Bone marrow (tissue), 2 donors: ENCODE data around the gene PPP2CA.
A peak's percentile ranks its signal among the peaks of the same experiment; 100 is the strongest.
"Not testable (repeated sequence)": the region's sequence is repeated elsewhere in the genome, so short reads cannot be mapped to it uniquely, and the experiment has no call there.

ENCODE experiments used
- DNase-seq, 2 donors: peaks; one replicate each; lab custom pipeline; 2025; lab: John Stamatoyannopoulos, UW

Gene PPP2CA

GRCh38 chr5:134245101-134245604 is 19.3 kb upstream of the PPP2CA start:
- no peak for DNase-seq

DNA sequence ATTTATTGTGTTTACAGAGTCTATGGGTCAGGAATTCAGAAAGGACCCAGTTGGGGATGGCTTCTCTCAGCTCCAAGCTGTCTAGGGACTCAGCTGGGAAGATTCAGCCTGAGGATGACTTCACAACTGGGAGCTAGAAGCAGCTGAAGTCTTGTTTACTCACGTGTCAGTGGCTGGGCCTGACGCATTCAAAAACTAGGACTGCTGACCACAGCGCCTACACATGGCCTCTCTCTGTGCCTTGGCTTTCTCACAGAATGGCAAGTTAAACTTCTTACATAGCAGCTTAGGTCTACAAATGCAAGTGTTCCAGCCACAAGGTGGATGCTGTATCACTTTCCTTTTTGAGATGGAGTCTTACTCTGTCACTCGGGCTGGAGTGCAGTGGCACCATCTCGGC is 16.3 kb upstream of the PPP2CA start:
- DNase-seq: no peak

GRCh38 chr5:134240421-134240962 is 14.6 kb upstream of the PPP2CA start:
- peak in 1 of 2 donors; percentile 16 for DNase-seq

GRCh38 chr5:134236820-134237219 is 10.9 kb upstream of the PPP2CA start:
- no peak for DNase-seq

DNA sequence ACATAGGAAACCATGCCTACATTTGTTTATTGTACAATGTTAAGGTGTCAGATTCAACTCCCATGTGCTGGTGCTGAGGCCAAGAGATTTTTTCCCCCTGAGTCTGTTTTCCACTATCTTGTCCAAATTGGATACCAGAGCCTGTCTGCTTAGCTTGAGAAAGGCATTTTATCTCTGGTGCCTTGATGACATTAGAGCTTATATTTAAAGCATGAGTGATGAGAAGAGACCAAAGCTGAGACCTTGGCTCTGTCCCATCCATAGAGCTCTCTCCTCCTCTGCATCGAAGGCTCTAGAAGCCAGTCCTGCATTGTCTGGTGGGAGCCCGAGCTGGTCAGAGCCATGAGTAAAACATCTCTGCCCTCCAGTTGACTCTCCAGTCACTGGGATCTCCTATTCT is 10.4 kb upstream of the PPP2CA start:
- no peak for DNase-seq

- DNase-seq: no peak
Observed at GRCh38 chr5:134228624-134229023, 2.8 kb upstream of the PPP2CA start.

- no peak for DNase-seq
Observed at GRCh38 chr5:134227776-134228175, 1.9 kb upstream of the PPP2CA start.

GRCh38 chr5:134227259-134227658 is 1.4 kb upstream of the PPP2CA start:
- no peak for DNase-seq

DNA sequence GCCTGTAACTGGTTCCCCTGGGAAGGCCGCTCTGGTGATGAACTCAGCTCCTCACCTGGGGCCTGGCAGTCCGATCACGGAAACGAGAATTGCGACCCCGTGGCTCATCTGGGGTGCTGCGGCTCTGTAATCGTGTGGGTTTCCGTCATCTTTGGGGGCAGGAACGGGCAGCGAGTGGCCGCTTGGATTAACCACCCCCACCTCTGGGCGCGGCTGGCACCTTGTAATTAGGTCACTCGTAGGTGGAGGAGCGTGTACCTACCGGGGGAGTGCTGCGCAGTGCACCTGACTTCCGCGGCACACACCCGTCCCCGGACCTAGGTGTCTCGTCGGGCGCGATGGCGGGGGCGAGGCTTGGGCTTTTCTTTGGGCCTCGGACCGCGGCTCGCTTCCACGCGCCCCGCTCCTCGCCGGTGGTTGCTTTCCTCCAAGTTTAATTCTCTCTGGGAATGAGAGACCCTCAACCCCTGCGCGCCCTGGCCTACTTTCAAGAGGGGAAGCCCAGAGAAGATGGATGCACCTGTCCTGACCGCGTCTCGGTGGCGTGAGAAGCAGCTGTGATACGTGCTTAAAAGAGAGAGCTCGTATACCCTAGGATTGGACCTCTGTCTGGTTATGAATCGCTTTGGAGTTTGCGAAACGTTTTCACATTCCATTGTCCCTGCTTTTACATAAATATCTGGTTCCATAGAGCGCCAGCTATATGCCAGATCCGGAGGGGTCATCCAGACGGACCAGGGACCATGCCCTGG is 744 bp upstream of the PPP2CA start:
- DNase-seq: no peak

- DNase-seq: peak; percentile 19 to 68
Observed at GRCh38 chr5:134224888-134225779, 739 bp downstream of the PPP2CA start.

DNA sequence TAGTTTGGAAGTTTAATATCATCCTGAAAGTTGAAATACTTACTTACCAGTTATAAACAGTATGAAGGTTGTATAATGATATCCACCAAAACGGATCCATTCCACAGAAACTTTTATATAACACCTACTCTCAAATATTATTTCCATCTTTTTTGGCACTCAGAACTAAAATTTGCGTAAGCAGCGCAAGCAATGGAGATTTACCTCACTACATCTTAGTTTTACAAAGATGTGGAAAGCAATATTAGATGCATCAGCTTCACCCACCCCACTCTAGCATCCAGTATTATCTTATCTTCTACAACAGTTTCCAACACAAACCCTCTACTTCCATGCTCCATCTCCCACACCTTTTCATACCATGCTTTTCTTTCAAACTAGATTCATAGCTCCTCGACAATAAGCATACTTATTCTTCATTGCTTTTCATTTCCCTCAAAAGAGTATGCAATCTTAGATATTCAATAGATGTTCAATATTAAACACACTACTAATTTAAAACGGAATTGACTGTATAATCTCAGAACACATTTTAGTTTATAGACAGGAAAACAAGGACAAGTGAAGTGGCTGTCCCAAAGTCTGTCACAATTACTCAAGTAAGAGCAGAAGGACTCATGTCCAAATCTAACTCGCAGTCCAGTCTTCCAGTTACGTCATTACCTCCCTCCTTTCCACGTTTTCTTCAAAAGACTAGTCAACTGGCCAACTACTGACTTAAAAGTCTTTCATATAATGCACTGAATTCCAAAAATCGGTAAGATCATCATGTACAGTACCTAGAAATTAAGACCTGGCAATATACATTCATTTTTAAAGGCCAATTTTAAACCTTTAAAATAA is 2.2 kb downstream of the PPP2CA start:
- no peak for DNase-seq

DNA sequence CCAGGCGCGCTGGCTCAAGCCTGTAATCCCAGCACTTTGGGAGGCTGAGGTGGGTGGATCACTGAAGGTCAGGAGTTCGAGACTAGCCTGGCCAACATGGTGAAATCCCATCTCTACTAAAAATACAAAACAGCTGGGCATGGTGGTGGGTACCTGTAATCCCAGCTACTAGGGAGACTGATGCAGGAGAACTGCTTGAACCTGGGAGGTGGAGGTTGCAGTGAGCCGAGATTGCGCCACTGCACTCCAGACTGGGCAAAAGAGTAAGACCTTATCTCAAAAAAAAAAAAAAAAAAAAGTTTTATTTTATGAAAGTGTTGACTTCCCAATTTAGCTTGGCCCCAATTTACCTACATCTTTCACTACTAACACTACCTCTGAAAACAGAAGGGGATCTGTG is 4.2 kb downstream of the PPP2CA start:
- not testable (repeated sequence) for DNase-seq

- DNase-seq: no peak
Observed at GRCh38 chr5:134215757-134216156, 10.1 kb downstream of the PPP2CA start.

DNA sequence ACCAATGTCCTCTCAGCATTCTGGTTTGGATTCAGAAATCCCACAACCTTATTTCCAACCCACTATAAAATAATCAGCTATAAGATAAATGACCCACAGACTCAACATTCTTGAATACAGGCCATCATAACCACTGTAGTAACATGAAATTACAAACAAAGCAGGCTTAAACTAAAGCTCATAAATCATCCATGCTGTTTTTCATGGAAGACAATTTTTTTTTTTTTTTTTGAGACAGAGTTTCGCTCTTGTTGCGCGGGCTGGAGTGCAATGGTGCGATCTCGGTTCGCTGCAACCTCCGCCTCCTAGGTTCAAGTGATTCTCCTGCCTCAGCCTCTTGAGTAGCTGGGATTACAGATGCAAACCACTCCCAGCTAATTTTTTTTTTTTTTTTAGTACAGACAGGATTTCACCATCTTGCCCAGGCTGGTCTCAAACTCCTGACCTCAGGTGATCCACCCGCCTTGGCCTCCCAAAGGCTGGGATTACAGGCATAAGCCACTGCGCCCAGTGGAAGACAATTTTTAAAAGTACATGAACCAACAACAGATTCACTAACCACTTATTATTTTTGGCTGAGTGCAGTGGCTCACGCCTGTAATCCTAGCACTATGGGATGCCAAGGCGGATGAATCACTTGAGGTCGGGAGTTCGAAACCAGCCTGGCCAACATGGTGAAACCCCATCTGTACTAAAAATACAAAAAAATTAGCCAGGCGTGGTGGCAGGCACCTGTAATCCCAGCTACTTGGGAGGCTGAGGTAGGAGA is 14.4 kb downstream of the PPP2CA start:
- DNase-seq: not testable (repeated sequence)

DNA sequence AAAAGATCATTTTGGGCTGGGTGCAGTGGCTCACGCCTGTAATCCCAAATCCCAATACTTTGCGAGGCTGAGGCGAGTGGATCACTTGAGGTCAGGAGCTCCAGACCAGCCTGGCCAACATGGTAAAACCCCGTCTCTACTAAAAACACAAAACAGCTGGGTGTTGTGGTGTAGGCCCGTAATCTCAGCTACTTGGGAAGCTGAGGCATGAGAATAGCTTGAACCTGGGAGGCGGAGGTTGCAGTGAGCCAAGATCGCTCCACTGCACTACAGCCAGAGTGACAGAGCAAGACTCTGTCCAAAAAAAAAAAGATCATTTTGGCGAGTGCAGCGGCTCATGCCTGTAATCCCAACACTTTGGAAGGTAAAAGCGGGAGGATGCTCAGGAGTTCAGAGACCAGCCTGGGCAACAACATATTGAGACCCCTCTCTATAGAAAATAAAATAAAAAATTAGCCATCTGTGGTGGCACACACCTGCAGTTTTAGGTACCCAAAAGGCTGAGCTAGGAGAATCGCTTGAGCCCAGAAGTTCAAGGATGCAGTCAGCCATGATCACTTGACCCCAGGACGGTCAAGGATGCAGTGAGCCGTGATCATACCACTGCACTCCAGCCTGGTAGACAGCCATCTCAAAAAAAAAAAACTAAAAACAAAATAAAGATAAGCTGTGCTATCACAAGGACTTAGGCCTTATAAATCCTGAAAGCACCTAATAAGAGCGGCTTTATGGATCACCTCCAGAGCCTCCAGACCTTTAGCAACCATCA is 16.2 kb downstream of the PPP2CA start:
- DNase-seq: no peak

- no peak for DNase-seq
Observed at GRCh38 chr5:134207696-134208095, 18.2 kb downstream of the PPP2CA start.

- DNase-seq: no peak
Observed at GRCh38 chr5:134206627-134207160, 19.2 kb downstream of the PPP2CA start.

GRCh38 chr5:134204575-134204974 is 21.3 kb downstream of the PPP2CA start:
- DNase-seq: no peak

DNA sequence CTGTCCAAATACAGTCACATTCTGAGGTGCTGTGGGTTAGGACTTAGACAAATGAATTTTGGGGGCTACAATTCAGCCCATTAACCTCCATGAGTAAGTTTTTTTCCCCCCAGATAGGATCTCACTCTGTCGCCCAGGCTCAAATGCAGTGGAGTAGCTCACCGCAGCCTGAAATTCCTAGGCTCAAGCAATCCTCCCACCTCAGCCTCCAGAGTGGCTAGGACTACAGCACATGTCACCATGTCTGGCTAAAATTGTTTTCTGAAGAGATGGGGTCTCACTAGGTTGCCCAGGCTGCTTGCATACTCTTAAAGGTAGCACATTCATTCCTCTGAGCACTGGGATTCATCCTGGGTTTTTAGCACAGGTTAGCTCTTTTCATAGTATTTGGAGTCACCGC is 22.2 kb downstream of the PPP2CA start:
- DNase-seq: no peak

DNA sequence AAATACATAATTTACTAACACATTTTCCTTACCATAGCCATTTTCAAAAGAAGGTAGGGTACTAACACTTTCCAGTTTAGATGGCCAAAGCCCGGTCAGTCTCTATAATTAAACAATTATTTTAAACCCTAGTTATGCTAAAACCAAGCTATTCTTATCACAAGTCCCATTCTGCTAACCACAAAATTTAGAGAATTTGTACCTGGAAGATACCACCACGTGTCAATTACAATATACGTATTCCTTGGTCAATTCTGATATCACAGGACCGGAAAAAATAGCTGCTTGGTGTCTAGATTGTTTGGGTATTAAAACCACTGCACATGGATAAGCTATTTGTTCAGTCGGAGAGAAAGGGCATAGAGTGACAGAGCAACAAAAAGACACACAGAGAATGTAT is 30.2 kb downstream of the PPP2CA start:
- no peak for DNase-seq
